Activated CD8-positive, alpha-beta T cell treated with anti-CD3 and anti-CD28 coated beads, Interleukin-2, amount 10 ng/mL, durations not matched to agents 7 days and 5 days (primary cell): ENCODE data around the gene ESR1. TPM values are rescaled to one million over a fixed set of nuclear protein-coding genes. Genes with fewer than 3 reads are reported as not detected.

Source experiments
- ATAC-seq: fragments of 150-1000 bp; cut with Tn5 transposase; one replicate; pipeline ENCODE4 v1.10.0; 2021; ENCODE audit warnings: moderate library complexity
- CTCF ChIA-PET: fragments of 350-600 bp; sonication (Branson Sonifier 250); formaldehyde crosslinking; loops from one replicate; lab custom pipeline; 2021; ENCODE audit warnings: antibody characterized with exemption; lab: Charles Lee
- POLR2A ChIA-PET: fragments of 350-600 bp; sonication (Branson Sonifier 250); formaldehyde crosslinking; loops from one replicate; lab custom pipeline; 2021; ENCODE audit warnings: antibody characterized with exemption; lab: Charles Lee
- DNase-seq: peaks from one replicate; pipeline ENCODE4 v3.0.0-alpha.2; 2020
- H3K27ac Mint-ChIP-seq: one replicate; pipeline ENCODE4 v1.8.0; 2021; ENCODE audit warnings: mild to moderate bottlenecking, mixed read lengths
- H3K27me3 Mint-ChIP-seq: one replicate; pipeline ENCODE4 v1.8.0; 2021; ENCODE audit warnings: low read depth, mixed read lengths
- H3K36me3 Mint-ChIP-seq: one replicate; pipeline ENCODE4 v1.8.0; 2021; ENCODE audit warnings: low read depth, mixed read lengths
- H3K4me1 Mint-ChIP-seq: one replicate; pipeline ENCODE4 v1.8.0; 2021; ENCODE audit warnings: low read depth, mixed read lengths
- H3K4me3 Mint-ChIP-seq: one replicate; pipeline ENCODE4 v1.8.0; 2021; ENCODE audit warnings: mild to moderate bottlenecking, mixed read lengths
- H3K9me3 Mint-ChIP-seq: one replicate; pipeline ENCODE4 v1.8.0; 2022; ENCODE audit warnings: mixed read lengths; ENCODE audit not compliant: insufficient read depth
- total RNA-seq, 2 experiments: library from RNA; stranded (reverse); gene quantifications; one replicate each; pipeline ENCODE4 v1.2.3, GENCODE V29; 2021

Gene ESR1
- total RNA-seq, 2 experiments from 2014 or later, result 0.47 to 0.71 TPM

- no peak overlapping the region for H3K27ac Mint-ChIP-seq
- H3K4me3 Mint-ChIP-seq, result no peak overlapping the region
- ATAC-seq (no peak), DNase-seq (no peak)
- H3K36me3 Mint-ChIP-seq, result no peaks in the 10 kb centered on the region
- H3K27me3 Mint-ChIP-seq, result peaks cover 6% of the 10 kb centered on the region
- ChIA-PET CTCF (no interaction called here), POLR2A (no interaction called here)
- no peaks in the 10 kb centered on the region for H3K9me3 Mint-ChIP-seq
- H3K4me1 Mint-ChIP-seq, result no peaks in the 10 kb centered on the region
Observed at GRCh38 chr6:152048921-152049320, 241.4 kb downstream of the ESR1 start.

GRCh38 chr6:152049502-152049901 lies 242.0 kb downstream of the ESR1 start:
- ATAC-seq, result no peak
- H3K27me3 Mint-ChIP-seq, result peaks cover 6% of the 10 kb centered on the region
- CTCF ChIA-PET, result no interaction called here
- no peaks in the 10 kb centered on the region for H3K36me3 Mint-ChIP-seq
- POLR2A ChIA-PET, result no interaction called here
- no peak overlapping the region for H3K27ac Mint-ChIP-seq
- no peak for DNase-seq
- no peaks in the 10 kb centered on the region for H3K9me3 Mint-ChIP-seq
- H3K4me3 Mint-ChIP-seq, result no peak overlapping the region
- H3K4me1 Mint-ChIP-seq, result no peaks in the 10 kb centered on the region

- no peak for ATAC-seq
- Mint-ChIP-seq H3K9me3 (no peaks in the 10 kb centered on the region), H3K27ac (no peak overlapping the region), H3K36me3 (no peaks in the 10 kb centered on the region), H3K4me3 (no peak overlapping the region), H3K4me1 (no peaks in the 10 kb centered on the region), H3K27me3 (peaks cover 5% of the 10 kb centered on the region)
- ChIA-PET CTCF (no interaction called here), POLR2A (no interaction called here)
- no peak for DNase-seq
Observed at GRCh38 chr6:152050451-152051195, 243.1 kb downstream of the ESR1 start.

GRCh38 chr6:152052061-152052460 lies 244.6 kb downstream of the ESR1 start:
- Mint-ChIP-seq H3K9me3 (no peaks in the 10 kb centered on the region), H3K27me3 (peaks cover 5% of the 10 kb centered on the region), H3K4me3 (no peak overlapping the region), H3K4me1 (no peaks in the 10 kb centered on the region), H3K36me3 (no peaks in the 10 kb centered on the region), H3K27ac (no peak overlapping the region)
- DNase-seq, result no peak
- POLR2A ChIA-PET, result no interaction called here
- CTCF ChIA-PET, result no interaction called here
- ATAC-seq, result no peak

- Mint-ChIP-seq H3K9me3 (no peaks in the 10 kb centered on the region), H3K27me3 (peaks cover 5% of the 10 kb centered on the region), H3K4me3 (no peak overlapping the region), H3K36me3 (no peaks in the 10 kb centered on the region), H3K4me1 (no peaks in the 10 kb centered on the region), H3K27ac (no peak overlapping the region)
- CTCF ChIA-PET, result no interaction called here
- DNase-seq (no peak), ATAC-seq (no peak)
- POLR2A ChIA-PET, result no interaction called here
Observed at GRCh38 chr6:152053332-152053731, 245.8 kb downstream of the ESR1 start.

- no peaks in the 10 kb centered on the region for H3K9me3 Mint-ChIP-seq
- no peak for ATAC-seq
- no peaks in the 10 kb centered on the region for H3K36me3 Mint-ChIP-seq
- no peak overlapping the region for H3K4me3 Mint-ChIP-seq
- H3K27me3 Mint-ChIP-seq, result peaks cover 5% of the 10 kb centered on the region
- no peaks in the 10 kb centered on the region for H3K4me1 Mint-ChIP-seq
- POLR2A ChIA-PET, result no interaction called here
- CTCF ChIA-PET, result no interaction called here
- no peak overlapping the region for H3K27ac Mint-ChIP-seq
- DNase-seq, result no peak
Observed at GRCh38 chr6:152054441-152054840, 247.0 kb downstream of the ESR1 start.

GRCh38 chr6:152055517-152055916 lies 248.0 kb downstream of the ESR1 start:
- Mint-ChIP-seq H3K27me3 (peaks cover 9% of the 10 kb centered on the region), H3K36me3 (no peaks in the 10 kb centered on the region), H3K4me3 (no peak overlapping the region), H3K27ac (no peak overlapping the region), H3K9me3 (no peaks in the 10 kb centered on the region), H3K4me1 (no peaks in the 10 kb centered on the region)
- DNase-seq, result no peak
- CTCF ChIA-PET, result interaction anchor here (1.2 kb wide), 1 partner anchor 283 kb away, joined by 3 read pairs; no protein-coding TSS in a partner anchor
- POLR2A ChIA-PET, result no interaction called here
- ATAC-seq, result no peak

- Mint-ChIP-seq H3K4me1 (no peaks in the 10 kb centered on the region), H3K4me3 (no peak overlapping the region), H3K27ac (no peak overlapping the region), H3K27me3 (peaks cover 7% of the 10 kb centered on the region), H3K9me3 (no peaks in the 10 kb centered on the region), H3K36me3 (no peaks in the 10 kb centered on the region)
- ChIA-PET POLR2A (no interaction called here), CTCF (no interaction called here)
- no peak for DNase-seq
- ATAC-seq, result no peak
Observed at GRCh38 chr6:152057832-152058498, 250.5 kb downstream of the ESR1 start.

- POLR2A ChIA-PET, result no interaction called here
- Mint-ChIP-seq H3K27me3 (peaks cover 7% of the 10 kb centered on the region), H3K4me1 (no peaks in the 10 kb centered on the region), H3K36me3 (no peaks in the 10 kb centered on the region), H3K27ac (no peak overlapping the region), H3K4me3 (no peak overlapping the region), H3K9me3 (no peaks in the 10 kb centered on the region)
- CTCF ChIA-PET, result no interaction called here
- ATAC-seq (no peak), DNase-seq (no peak)
Observed at GRCh38 chr6:152059909-152060308, 252.4 kb downstream of the ESR1 start.

- Mint-ChIP-seq H3K27me3 (peaks cover 7% of the 10 kb centered on the region), H3K4me1 (no peaks in the 10 kb centered on the region), H3K36me3 (no peaks in the 10 kb centered on the region), H3K9me3 (no peaks in the 10 kb centered on the region), H3K27ac (no peak overlapping the region), H3K4me3 (no peak overlapping the region)
- POLR2A ChIA-PET, result no interaction called here
- CTCF ChIA-PET, result no interaction called here
- DNase-seq (no peak), ATAC-seq (no peak)
Observed at GRCh38 chr6:152062476-152062875, 255.0 kb downstream of the ESR1 start.

- POLR2A ChIA-PET, result no interaction called here
- no peak overlapping the region for H3K27ac Mint-ChIP-seq
- no peak overlapping the region for H3K4me3 Mint-ChIP-seq
- CTCF ChIA-PET, result no interaction called here
- H3K27me3 Mint-ChIP-seq, result peaks cover 7% of the 10 kb centered on the region
- ATAC-seq (no peak), DNase-seq (no peak)
- no peaks in the 10 kb centered on the region for H3K4me1 Mint-ChIP-seq
- H3K9me3 Mint-ChIP-seq, result no peaks in the 10 kb centered on the region
- H3K36me3 Mint-ChIP-seq, result no peaks in the 10 kb centered on the region
Observed at GRCh38 chr6:152063170-152063921, 255.9 kb downstream of the ESR1 start.
